Tibial nerve (tissue), 4 donors: Measurements from ENCODE around the gene IGSF5.

Source experiments
- EP300 ChIP-seq, 2 donors: sonication (generic); formaldehyde crosslinking; IDR thresholded peaks; one replicate each; pipeline ENCODE4 v1.6.1; 2017; ENCODE audit warnings: antibody characterized with exemption in 2 of 2, mild to moderate bottlenecking in 1 of 2
- TF ChIP-seq, protein P1 (sequence below), 5 experiments: fragments of 200-600 bp in 3 of 5; fragments of 450-650 bp in 2 of 5; sonication (generic) in 3 of 5; IDR thresholded peaks; one replicate each; pipeline ENCODE4 v1.5.1; 2016 to 2019; ENCODE audit warnings: antibody characterized with exemption in 5 of 5, mild to moderate bottlenecking in 3 of 5, moderate library complexity in 2 of 5

DNA sequence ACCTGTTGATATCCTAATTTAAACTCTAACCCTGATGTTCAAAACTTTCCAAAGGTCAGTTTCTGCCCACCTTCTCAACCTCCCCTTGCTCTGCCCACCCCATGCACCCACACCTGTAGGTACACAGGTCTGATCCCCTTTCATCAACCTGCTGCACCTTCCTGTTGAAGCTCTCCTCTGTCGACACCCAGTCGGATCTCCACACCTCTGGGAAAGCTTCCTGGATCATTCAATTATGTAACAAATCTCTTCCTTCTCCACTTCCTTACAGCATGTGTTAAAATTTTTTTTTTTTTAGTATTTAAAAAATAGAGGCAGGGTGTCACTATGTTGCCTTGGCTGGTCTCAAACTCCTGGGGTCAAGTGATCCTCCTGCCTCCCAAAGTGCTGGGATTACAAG, 44.7 kb upstream of the IGSF5 start:
- TF ChIP-seq, protein P1, sequence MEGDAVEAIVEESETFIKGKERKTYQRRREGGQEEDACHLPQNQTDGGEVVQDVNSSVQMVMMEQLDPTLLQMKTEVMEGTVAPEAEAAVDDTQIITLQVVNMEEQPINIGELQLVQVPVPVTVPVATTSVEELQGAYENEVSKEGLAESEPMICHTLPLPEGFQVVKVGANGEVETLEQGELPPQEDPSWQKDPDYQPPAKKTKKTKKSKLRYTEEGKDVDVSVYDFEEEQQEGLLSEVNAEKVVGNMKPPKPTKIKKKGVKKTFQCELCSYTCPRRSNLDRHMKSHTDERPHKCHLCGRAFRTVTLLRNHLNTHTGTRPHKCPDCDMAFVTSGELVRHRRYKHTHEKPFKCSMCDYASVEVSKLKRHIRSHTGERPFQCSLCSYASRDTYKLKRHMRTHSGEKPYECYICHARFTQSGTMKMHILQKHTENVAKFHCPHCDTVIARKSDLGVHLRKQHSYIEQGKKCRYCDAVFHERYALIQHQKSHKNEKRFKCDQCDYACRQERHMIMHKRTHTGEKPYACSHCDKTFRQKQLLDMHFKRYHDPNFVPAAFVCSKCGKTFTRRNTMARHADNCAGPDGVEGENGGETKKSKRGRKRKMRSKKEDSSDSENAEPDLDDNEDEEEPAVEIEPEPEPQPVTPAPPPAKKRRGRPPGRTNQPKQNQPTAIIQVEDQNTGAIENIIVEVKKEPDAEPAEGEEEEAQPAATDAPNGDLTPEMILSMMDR (IDR thresholded peaks at IDR 0.05): no peak
- no peak for TF ChIP-seq EP300 (IDR thresholded peaks at IDR 0.05)
